Progenitor cell of endocrine pancreas (in vitro differentiated cells): ENCODE measurements around the gene SLC38A5. TPM values are rescaled to one million over a fixed set of nuclear protein-coding genes. Genes with fewer than 3 reads are reported as not detected.

Experiments used
- DNase-seq: peaks from one replicate; pipeline ENCODE4 v3.0.0; 2021; ENCODE audit warnings: low spot score; ENCODE audit not compliant: unreplicated experiment
- H3K27ac Mint-ChIP-seq: 2 replicates; pipeline ENCODE4 v1.8.0; 2021; ENCODE audit warnings: mild to moderate bottlenecking, moderate library complexity, mixed read lengths
- H3K27me3 Mint-ChIP-seq: 2 replicates; pipeline ENCODE4 v1.8.0; 2021; ENCODE audit warnings: mixed read lengths
- H3K36me3 Mint-ChIP-seq: 2 replicates; pipeline ENCODE4 v1.8.0; 2022; ENCODE audit warnings: mixed read lengths; ENCODE audit not compliant: insufficient read depth
- H3K4me1 Mint-ChIP-seq: 2 replicates; pipeline ENCODE4 v1.8.0; 2021; ENCODE audit warnings: low read depth, mixed read lengths
- H3K4me3 Mint-ChIP-seq: 2 replicates; pipeline ENCODE4 v1.8.0; 2021; ENCODE audit warnings: low read depth, mild to moderate bottlenecking, moderate library complexity, mixed read lengths
- H3K9me3 Mint-ChIP-seq: 2 replicates; pipeline ENCODE4 v1.8.0; 2021; ENCODE audit warnings: low read depth, mixed read lengths
- total RNA-seq: library from RNA; stranded (reverse); gene quantifications from 2 replicates; pipeline ENCODE4 v1.2.1, GENCODE V29; 2021
- TF ChIP-seq, protein P1 (sequence below): fragments of 200-600 bp; sonication (generic); IDR thresholded peaks from one replicate; pipeline ENCODE4 v1.5.0; 2021; ENCODE audit warnings: antibody characterized with exemption, mild to moderate bottlenecking; ENCODE audit not compliant: unreplicated experiment

Gene SLC38A5
- total RNA-seq, 1 donor from 2014 or later, result 0.74 TPM

GRCh38 chrX:48492293-48492910 is 22.3 kb upstream of the SLC38A5 start:
- no peaks in the 10 kb centered on the region for H3K36me3 Mint-ChIP-seq
- H3K27me3 Mint-ChIP-seq, result no peaks in the 10 kb centered on the region
- H3K27ac Mint-ChIP-seq, result no peak overlapping the region
- no peak overlapping the region for H3K4me3 Mint-ChIP-seq
- peaks cover 6% of the 10 kb centered on the region for H3K9me3 Mint-ChIP-seq
- no peaks in the 10 kb centered on the region for H3K4me1 Mint-ChIP-seq
- no peak for DNase-seq
- TF ChIP-seq, protein P1, sequence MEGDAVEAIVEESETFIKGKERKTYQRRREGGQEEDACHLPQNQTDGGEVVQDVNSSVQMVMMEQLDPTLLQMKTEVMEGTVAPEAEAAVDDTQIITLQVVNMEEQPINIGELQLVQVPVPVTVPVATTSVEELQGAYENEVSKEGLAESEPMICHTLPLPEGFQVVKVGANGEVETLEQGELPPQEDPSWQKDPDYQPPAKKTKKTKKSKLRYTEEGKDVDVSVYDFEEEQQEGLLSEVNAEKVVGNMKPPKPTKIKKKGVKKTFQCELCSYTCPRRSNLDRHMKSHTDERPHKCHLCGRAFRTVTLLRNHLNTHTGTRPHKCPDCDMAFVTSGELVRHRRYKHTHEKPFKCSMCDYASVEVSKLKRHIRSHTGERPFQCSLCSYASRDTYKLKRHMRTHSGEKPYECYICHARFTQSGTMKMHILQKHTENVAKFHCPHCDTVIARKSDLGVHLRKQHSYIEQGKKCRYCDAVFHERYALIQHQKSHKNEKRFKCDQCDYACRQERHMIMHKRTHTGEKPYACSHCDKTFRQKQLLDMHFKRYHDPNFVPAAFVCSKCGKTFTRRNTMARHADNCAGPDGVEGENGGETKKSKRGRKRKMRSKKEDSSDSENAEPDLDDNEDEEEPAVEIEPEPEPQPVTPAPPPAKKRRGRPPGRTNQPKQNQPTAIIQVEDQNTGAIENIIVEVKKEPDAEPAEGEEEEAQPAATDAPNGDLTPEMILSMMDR, result no peak

GRCh38 chrX:48491809-48492208 is 21.7 kb upstream of the SLC38A5 start:
- Mint-ChIP-seq H3K27ac (no peak overlapping the region), H3K27me3 (no peaks in the 10 kb centered on the region), H3K4me3 (no peak overlapping the region), H3K36me3 (peaks cover 3% of the 10 kb centered on the region), H3K9me3 (peaks cover 6% of the 10 kb centered on the region), H3K4me1 (no peaks in the 10 kb centered on the region)
- no peak for DNase-seq
- TF ChIP-seq, protein P1, result no peak

GRCh38 chrX:48490661-48491060 is 20.6 kb upstream of the SLC38A5 start:
- no peak overlapping the region for H3K27ac Mint-ChIP-seq
- no peaks in the 10 kb centered on the region for H3K27me3 Mint-ChIP-seq
- TF ChIP-seq, protein P1, result no peak
- no peak for DNase-seq
- H3K4me1 Mint-ChIP-seq, result no peaks in the 10 kb centered on the region
- H3K36me3 Mint-ChIP-seq, result peaks cover 3% of the 10 kb centered on the region
- peaks cover 5% of the 10 kb centered on the region for H3K9me3 Mint-ChIP-seq
- no peak overlapping the region for H3K4me3 Mint-ChIP-seq

DNA sequence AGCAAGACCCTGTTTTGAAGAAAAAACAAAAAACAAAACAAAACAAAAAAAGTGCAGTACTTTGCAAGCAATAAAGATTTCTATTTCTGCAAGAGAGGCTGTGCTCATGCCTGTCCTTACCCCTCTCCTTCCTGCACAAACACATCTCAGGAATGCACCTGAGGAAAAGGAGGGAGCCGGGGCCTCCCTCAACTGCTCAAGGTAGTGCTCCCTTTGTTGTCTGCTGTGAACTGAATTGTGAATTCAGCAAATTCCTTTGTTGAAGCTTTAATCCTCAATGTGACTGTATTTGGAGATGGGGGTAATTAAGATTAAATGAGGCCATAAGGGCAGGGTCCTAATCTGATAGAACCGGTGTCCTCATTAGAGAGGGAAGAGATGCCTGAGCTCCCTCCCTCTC is 19.8 kb upstream of the SLC38A5 start:
- Mint-ChIP-seq H3K36me3 (peaks cover 3% of the 10 kb centered on the region), H3K9me3 (peaks cover 3% of the 10 kb centered on the region), H3K27me3 (no peaks in the 10 kb centered on the region), H3K27ac (peak overlapping the region; percentile 52), H3K4me1 (no peaks in the 10 kb centered on the region), H3K4me3 (no peak overlapping the region)
- no peak for DNase-seq
- TF ChIP-seq, protein P1, result no peak

GRCh38 chrX:48489296-48489695 is 19.2 kb upstream of the SLC38A5 start:
- TF ChIP-seq, protein P1, result no peak
- Mint-ChIP-seq H3K27me3 (no peaks in the 10 kb centered on the region), H3K4me1 (no peaks in the 10 kb centered on the region), H3K27ac (no peak overlapping the region), H3K36me3 (peaks cover 3% of the 10 kb centered on the region), H3K9me3 (peaks cover 3% of the 10 kb centered on the region), H3K4me3 (no peak overlapping the region)
- DNase-seq, result no peak
